ENCODE results near the gene XRRA1.
"Not testable (repeated sequence)": the region's sequence is repeated elsewhere in the genome, so short reads cannot be mapped to it uniquely, and the experiment has no call there.

Gene XRRA1

GRCh38 chr11:74893015-74893414 is 55.9 kb downstream of the XRRA1 start:
- DNase-seq, result not testable (repeated sequence)

- DNase-seq, result no peak
Observed at GRCh38 chr11:74877132-74877531, 71.8 kb downstream of the XRRA1 start.

- no peak for DNase-seq
Observed at GRCh38 chr11:74871037-74871436, 77.9 kb downstream of the XRRA1 start.

GRCh38 chr11:74870485-74870884 is 78.4 kb downstream of the XRRA1 start:
- DNase-seq, result no peak

- no peak for DNase-seq
Observed at GRCh38 chr11:74866557-74866956, 82.3 kb downstream of the XRRA1 start.

- DNase-seq, result no peak
Observed at GRCh38 chr11:74863410-74863809, 85.5 kb downstream of the XRRA1 start.

- DNase-seq, result no peak
Observed at GRCh38 chr11:74860743-74861142, 88.1 kb downstream of the XRRA1 start.

GRCh38 chr11:74853223-74853622 is 95.7 kb downstream of the XRRA1 start:
- DNase-seq, result no peak

GRCh38 chr11:74849525-74850391 is 99.1 kb downstream of the XRRA1 start:
- DNase-seq, result no peak

- no peak for DNase-seq
Observed at GRCh38 chr11:74847895-74848294, 101.0 kb downstream of the XRRA1 start.

- no peak for DNase-seq
Observed at GRCh38 chr11:74847395-74847794, 101.5 kb downstream of the XRRA1 start.

GRCh38 chr11:74846770-74847169 is 102.1 kb downstream of the XRRA1 start:
- DNase-seq, result no peak

GRCh38 chr11:74845978-74846517 is 102.8 kb downstream of the XRRA1 start:
- DNase-seq, result no peak

GRCh38 chr11:74844865-74845264 is 104.0 kb downstream of the XRRA1 start:
- DNase-seq, result no peak

GRCh38 chr11:74844072-74844471 is 104.8 kb downstream of the XRRA1 start:
- DNase-seq, result no peak

- DNase-seq, result no peak
Observed at GRCh38 chr11:74842967-74843366, 105.9 kb downstream of the XRRA1 start.

- DNase-seq, result no peak
Observed at GRCh38 chr11:74840486-74840885, 108.4 kb downstream of the XRRA1 start.

- no peak for DNase-seq
Observed at GRCh38 chr11:74839971-74840370, 108.9 kb downstream of the XRRA1 start.

GRCh38 chr11:74839446-74839845 is 109.4 kb downstream of the XRRA1 start:
- DNase-seq, result no peak

- no peak for DNase-seq
Observed at GRCh38 chr11:74838188-74838587, 110.7 kb downstream of the XRRA1 start.

GRCh38 chr11:74837191-74837590 is 111.7 kb downstream of the XRRA1 start:
- DNase-seq, result no peak

GRCh38 chr11:74826901-74827300 is 122.0 kb downstream of the XRRA1 start:
- DNase-seq, result no peak

GRCh38 chr11:74825596-74825995 is 123.3 kb downstream of the XRRA1 start:
- not testable (repeated sequence) for DNase-seq

GRCh38 chr11:74824285-74824982 is 124.5 kb downstream of the XRRA1 start:
- DNase-seq, result no peak

Data from femur (tissue), 1 donor.